WTC11 (cell line): ENCODE data around the gene FRMD4A. TPM values are rescaled to one million over a fixed set of nuclear protein-coding genes. Genes with fewer than 3 reads are reported as not detected.

Source experiments
- ATAC-seq: fragments of 200-7000 bp; cut with Tn5 transposase; 2 replicates; pipeline ENCODE4 v1.10.0; 2021; ENCODE audit warnings: mild to moderate bottlenecking, moderate library complexity
- CTCF ChIA-PET: fragments of 300-600 bp; sonication (Branson Sonifier 250); formaldehyde crosslinking; loops from one replicate; lab custom pipeline; 2021; ENCODE audit warnings: antibody characterized with exemption; lab: Charles Lee
- POLR2A ChIA-PET: fragments of 350-600 bp; sonication (Branson Sonifier 250); formaldehyde crosslinking; loops from one replicate; lab custom pipeline; 2021; ENCODE audit warnings: antibody characterized with exemption; lab: Charles Lee
- DNase-seq: peaks from one replicate; pipeline ENCODE4 v3.0.0; 2021; ENCODE audit warnings: low spot score
- H3K27ac Mint-ChIP-seq: 2 replicates; pipeline ENCODE4 v1.8.0; 2021; ENCODE audit warnings: mixed read lengths
- H3K27me3 Mint-ChIP-seq: 2 replicates; pipeline ENCODE4 v1.8.0; 2021; ENCODE audit warnings: low read depth, mild to moderate bottlenecking, moderate library complexity, mixed read lengths
- H3K36me3 Mint-ChIP-seq: 2 replicates; pipeline ENCODE4 v1.8.0; 2021; ENCODE audit warnings: mixed read lengths
- H3K4me1 Mint-ChIP-seq: 2 replicates; pipeline ENCODE4 v1.8.0; 2022; ENCODE audit warnings: mixed read lengths
- H3K4me3 Mint-ChIP-seq: 2 replicates; pipeline ENCODE4 v1.8.0; 2021; ENCODE audit warnings: mild to moderate bottlenecking, moderate library complexity, mixed read lengths
- H3K9me3 Mint-ChIP-seq: 2 replicates; pipeline ENCODE4 v1.8.0; 2021; ENCODE audit warnings: mixed read lengths
- CREM ChIP-seq: sonication (generic); formaldehyde crosslinking; IDR thresholded peaks from 2 replicates; pipeline ENCODE4 v1.8.1; 2022; ENCODE audit warnings: mild to moderate bottlenecking, missing genetic modification reagents, moderate library complexity
- ELF4 ChIP-seq: sonication (generic); formaldehyde crosslinking; IDR thresholded peaks from 2 replicates; pipeline ENCODE4 v1.8.1; 2022; ENCODE audit warnings: low read depth, mild to moderate bottlenecking, moderate library complexity, missing genetic modification reagents
- EMX1 ChIP-seq: fragments of 250-450 bp; sonication (Bioruptor Pico); IDR thresholded peaks from 2 replicates; pipeline ENCODE4 v1.8.0; 2021; ENCODE audit warnings: mild to moderate bottlenecking
- ESRRA ChIP-seq: sonication (generic); formaldehyde crosslinking; IDR thresholded peaks from 2 replicates; pipeline ENCODE4 v1.8.1; 2022; ENCODE audit warnings: mild to moderate bottlenecking, missing genetic modification reagents, borderline replicate concordance
- GRHL2 ChIP-seq: fragments of 250-450 bp; sonication (Bioruptor Pico); IDR thresholded peaks from 2 replicates; pipeline ENCODE4 v1.8.0; 2022; ENCODE audit warnings: mild to moderate bottlenecking, moderate library complexity; ENCODE audit not compliant: insufficient replicate concordance, severe bottlenecking
- JAZF1 ChIP-seq: fragments of 250-450 bp; sonication (Bioruptor Pico); IDR thresholded peaks from 2 replicates; pipeline ENCODE4 v1.9.0; 2021; ENCODE audit warnings: moderate library complexity, mild to moderate bottlenecking, inconsistent platforms
- MXD4 ChIP-seq: fragments of 250-450 bp; sonication (Bioruptor Pico); IDR thresholded peaks from 2 replicates; pipeline ENCODE4 v1.8.0; 2021; ENCODE audit warnings: mild to moderate bottlenecking, moderate library complexity, borderline replicate concordance
- NFE2L1 ChIP-seq: sonication (generic); formaldehyde crosslinking; IDR thresholded peaks from 2 replicates; pipeline ENCODE4 v1.8.1; 2023; ENCODE audit warnings: missing genetic modification reagents
- NR3C1 ChIP-seq: sonication (generic); formaldehyde crosslinking; conservative IDR thresholded peaks from 2 replicates; pipeline ENCODE4 v1.8.1; 2023; ENCODE audit warnings: low read depth, mild to moderate bottlenecking, missing genetic modification reagents
- RELA ChIP-seq: sonication (generic); formaldehyde crosslinking; IDR thresholded peaks from 2 replicates; pipeline ENCODE4 v1.8.1; 2022; ENCODE audit warnings: missing genetic modification reagents, mild to moderate bottlenecking, borderline replicate concordance
- SMAD4 ChIP-seq: sonication (generic); formaldehyde crosslinking; IDR thresholded peaks from 2 replicates; pipeline ENCODE4 v1.8.0; 2022; ENCODE audit warnings: mild to moderate bottlenecking, missing genetic modification reagents
- ZNF219 ChIP-seq: sonication (generic); formaldehyde crosslinking; IDR thresholded peaks from 2 replicates; pipeline ENCODE4 v1.8.0; 2023; ENCODE audit warnings: missing genetic modification reagents, mild to moderate bottlenecking, borderline replicate concordance
- ZNF423 ChIP-seq: fragments of 250-450 bp; sonication (Bioruptor Pico); IDR thresholded peaks from 2 replicates; pipeline ENCODE4 v2.1.2; 2022; ENCODE audit warnings: mild to moderate bottlenecking, moderate library complexity
- total RNA-seq: library from RNA; stranded (reverse); gene quantifications from 3 replicates; pipeline ENCODE4 v1.2.3, GENCODE V29; 2021
- TF ChIP-seq, protein P1 (sequence below): sonication (generic); formaldehyde crosslinking; IDR thresholded peaks from 2 replicates; pipeline ENCODE4 v1.8.0; 2022; ENCODE audit warnings: mild to moderate bottlenecking, missing genetic modification reagents
- TF ChIP-seq, protein P2 (sequence below): sonication (generic); formaldehyde crosslinking; IDR thresholded peaks from 2 replicates; pipeline ENCODE4 v1.8.1; 2022; ENCODE audit warnings: mild to moderate bottlenecking, moderate library complexity, missing genetic modification reagents
- TF ChIP-seq, protein P3 (sequence below): sonication (generic); formaldehyde crosslinking; IDR thresholded peaks from 2 replicates; pipeline ENCODE4 v1.8.0; 2023; ENCODE audit warnings: missing genetic modification reagents
- TF ChIP-seq, protein P4 (sequence below): sonication (generic); formaldehyde crosslinking; IDR thresholded peaks from 2 replicates; pipeline ENCODE4 v1.8.1; 2023; ENCODE audit warnings: mild to moderate bottlenecking, missing genetic modification reagents, borderline replicate concordance
- TF ChIP-seq, protein P5 (sequence below): sonication (generic); formaldehyde crosslinking; IDR thresholded peaks from 2 replicates; pipeline ENCODE4 v1.8.0; 2022; ENCODE audit warnings: mild to moderate bottlenecking, missing genetic modification reagents
- TF ChIP-seq, protein P6 (sequence below): fragments of 250-450 bp; sonication (Bioruptor Pico); IDR thresholded peaks from 2 replicates; pipeline ENCODE4 v1.9.0; 2021; ENCODE audit warnings: mild to moderate bottlenecking

Gene FRMD4A
- total RNA-seq, 1 experiment from 2014 or later = 35.5 TPM

DNA sequence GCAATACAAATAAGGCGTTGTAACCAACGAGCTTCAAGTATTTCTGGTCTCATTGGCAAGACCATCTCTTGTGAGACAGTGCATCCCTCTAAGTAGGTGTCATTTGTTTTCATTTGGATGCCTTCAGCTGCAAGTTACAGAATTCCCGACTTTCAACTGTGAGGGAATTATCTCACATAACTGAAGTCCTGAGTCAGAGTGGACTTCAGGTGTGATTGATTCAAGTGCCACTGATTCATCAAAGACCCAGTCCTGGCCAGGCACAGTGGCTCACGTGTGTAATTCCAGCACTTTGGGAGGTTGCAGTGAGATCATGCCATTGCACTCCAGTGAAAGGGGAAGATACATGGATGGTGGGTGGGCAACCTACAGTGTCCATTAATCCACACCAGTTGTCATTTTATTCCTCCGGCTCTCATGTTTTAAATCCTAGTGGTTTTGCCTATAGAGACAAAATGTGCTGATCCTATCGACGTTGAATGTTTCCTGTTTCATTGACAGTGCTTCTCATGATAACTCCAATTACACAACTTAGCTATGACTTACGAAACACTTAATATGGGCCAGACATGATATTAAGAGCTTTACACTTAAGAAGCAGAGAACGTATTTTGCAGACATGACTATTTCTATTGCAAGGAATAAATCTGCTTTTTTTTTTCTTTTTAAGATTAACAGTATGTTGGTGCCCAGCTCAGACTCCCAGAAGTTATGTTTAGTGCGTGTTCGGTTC is 268.0 kb downstream of the FRMD4A start:
- ATAC-seq = no peak
- ChIA-PET CTCF (no interaction called here), POLR2A (no interaction called here)
- no peak overlapping the region for H3K27ac Mint-ChIP-seq
- TF ChIP-seq NFE2L1 (no peak), ELF4 (CRISPR knock-in tag) (no peak), RELA (no peak), JAZF1 (CRISPR knock-in tag) (no peak), ZNF219 (CRISPR knock-in tag) (no peak), GRHL2 (CRISPR knock-in tag) (no peak), EMX1 (CRISPR knock-in tag) (no peak), NR3C1 (CRISPR knock-in tag) (no peak), ESRRA (no peak), MXD4 (CRISPR knock-in tag) (no peak), SMAD4 (CRISPR knock-in tag) (no peak), ZNF423 (CRISPR knock-in tag) (no peak), CREM (CRISPR knock-in tag) (no peak)
- TF ChIP-seq, protein P1, sequence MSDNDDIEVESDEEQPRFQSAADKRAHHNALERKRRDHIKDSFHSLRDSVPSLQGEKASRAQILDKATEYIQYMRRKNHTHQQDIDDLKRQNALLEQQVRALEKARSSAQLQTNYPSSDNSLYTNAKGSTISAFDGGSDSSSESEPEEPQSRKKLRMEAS (CRISPR knock-in tag) = no peak
- TF ChIP-seq, protein P2, sequence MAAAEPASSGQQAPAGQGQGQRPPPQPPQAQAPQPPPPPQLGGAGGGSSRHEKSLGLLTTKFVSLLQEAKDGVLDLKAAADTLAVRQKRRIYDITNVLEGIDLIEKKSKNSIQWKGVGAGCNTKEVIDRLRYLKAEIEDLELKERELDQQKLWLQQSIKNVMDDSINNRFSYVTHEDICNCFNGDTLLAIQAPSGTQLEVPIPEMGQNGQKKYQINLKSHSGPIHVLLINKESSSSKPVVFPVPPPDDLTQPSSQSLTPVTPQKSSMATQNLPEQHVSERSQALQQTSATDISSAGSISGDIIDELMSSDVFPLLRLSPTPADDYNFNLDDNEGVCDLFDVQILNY = no peak
- TF ChIP-seq, protein P3, sequence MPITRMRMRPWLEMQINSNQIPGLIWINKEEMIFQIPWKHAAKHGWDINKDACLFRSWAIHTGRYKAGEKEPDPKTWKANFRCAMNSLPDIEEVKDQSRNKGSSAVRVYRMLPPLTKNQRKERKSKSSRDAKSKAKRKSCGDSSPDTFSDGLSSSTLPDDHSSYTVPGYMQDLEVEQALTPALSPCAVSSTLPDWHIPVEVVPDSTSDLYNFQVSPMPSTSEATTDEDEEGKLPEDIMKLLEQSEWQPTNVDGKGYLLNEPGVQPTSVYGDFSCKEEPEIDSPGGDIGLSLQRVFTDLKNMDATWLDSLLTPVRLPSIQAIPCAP (CRISPR knock-in tag) = no peak
- TF ChIP-seq, protein P4, sequence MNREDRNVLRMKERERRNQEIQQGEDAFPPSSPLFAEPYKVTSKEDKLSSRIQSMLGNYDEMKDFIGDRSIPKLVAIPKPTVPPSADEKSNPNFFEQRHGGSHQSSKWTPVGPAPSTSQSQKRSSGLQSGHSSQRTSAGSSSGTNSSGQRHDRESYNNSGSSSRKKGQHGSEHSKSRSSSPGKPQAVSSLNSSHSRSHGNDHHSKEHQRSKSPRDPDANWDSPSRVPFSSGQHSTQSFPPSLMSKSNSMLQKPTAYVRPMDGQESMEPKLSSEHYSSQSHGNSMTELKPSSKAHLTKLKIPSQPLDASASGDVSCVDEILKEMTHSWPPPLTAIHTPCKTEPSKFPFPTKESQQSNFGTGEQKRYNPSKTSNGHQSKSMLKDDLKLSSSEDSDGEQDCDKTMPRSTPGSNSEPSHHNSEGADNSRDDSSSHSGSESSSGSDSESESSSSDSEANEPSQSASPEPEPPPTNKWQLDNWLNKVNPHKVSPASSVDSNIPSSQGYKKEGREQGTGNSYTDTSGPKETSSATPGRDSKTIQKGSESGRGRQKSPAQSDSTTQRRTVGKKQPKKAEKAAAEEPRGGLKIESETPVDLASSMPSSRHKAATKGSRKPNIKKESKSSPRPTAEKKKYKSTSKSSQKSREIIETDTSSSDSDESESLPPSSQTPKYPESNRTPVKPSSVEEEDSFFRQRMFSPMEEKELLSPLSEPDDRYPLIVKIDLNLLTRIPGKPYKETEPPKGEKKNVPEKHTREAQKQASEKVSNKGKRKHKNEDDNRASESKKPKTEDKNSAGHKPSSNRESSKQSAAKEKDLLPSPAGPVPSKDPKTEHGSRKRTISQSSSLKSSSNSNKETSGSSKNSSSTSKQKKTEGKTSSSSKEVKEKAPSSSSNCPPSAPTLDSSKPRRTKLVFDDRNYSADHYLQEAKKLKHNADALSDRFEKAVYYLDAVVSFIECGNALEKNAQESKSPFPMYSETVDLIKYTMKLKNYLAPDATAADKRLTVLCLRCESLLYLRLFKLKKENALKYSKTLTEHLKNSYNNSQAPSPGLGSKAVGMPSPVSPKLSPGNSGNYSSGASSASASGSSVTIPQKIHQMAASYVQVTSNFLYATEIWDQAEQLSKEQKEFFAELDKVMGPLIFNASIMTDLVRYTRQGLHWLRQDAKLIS = no peak
- TF ChIP-seq, protein P5, sequence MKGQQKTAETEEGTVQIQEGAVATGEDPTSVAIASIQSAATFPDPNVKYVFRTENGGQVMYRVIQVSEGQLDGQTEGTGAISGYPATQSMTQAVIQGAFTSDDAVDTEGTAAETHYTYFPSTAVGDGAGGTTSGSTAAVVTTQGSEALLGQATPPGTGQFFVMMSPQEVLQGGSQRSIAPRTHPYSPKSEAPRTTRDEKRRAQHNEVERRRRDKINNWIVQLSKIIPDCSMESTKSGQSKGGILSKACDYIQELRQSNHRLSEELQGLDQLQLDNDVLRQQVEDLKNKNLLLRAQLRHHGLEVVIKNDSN (CRISPR knock-in tag) = no peak
- TF ChIP-seq, protein P6, sequence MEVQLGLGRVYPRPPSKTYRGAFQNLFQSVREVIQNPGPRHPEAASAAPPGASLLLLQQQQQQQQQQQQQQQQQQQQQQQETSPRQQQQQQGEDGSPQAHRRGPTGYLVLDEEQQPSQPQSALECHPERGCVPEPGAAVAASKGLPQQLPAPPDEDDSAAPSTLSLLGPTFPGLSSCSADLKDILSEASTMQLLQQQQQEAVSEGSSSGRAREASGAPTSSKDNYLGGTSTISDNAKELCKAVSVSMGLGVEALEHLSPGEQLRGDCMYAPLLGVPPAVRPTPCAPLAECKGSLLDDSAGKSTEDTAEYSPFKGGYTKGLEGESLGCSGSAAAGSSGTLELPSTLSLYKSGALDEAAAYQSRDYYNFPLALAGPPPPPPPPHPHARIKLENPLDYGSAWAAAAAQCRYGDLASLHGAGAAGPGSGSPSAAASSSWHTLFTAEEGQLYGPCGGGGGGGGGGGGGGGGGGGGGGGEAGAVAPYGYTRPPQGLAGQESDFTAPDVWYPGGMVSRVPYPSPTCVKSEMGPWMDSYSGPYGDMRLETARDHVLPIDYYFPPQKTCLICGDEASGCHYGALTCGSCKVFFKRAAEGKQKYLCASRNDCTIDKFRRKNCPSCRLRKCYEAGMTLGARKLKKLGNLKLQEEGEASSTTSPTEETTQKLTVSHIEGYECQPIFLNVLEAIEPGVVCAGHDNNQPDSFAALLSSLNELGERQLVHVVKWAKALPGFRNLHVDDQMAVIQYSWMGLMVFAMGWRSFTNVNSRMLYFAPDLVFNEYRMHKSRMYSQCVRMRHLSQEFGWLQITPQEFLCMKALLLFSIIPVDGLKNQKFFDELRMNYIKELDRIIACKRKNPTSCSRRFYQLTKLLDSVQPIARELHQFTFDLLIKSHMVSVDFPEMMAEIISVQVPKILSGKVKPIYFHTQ (CRISPR knock-in tag) = no peak
- TF ChIP-seq, all 79 proteins: peak for 0
- 0 out of 2 replicates have a peak, but pooled peaks cover 2% of the 10 kb centered on the region for H3K4me1 Mint-ChIP-seq
- no peak overlapping the region for H3K4me3 Mint-ChIP-seq
- no peaks in the 10 kb centered on the region for H3K9me3 Mint-ChIP-seq
- no peak for DNase-seq
- no peaks in the 10 kb centered on the region for H3K36me3 Mint-ChIP-seq
- H3K27me3 Mint-ChIP-seq = no peaks in the 10 kb centered on the region
